MCF 10A (cell line): ENCODE measurements around the gene UROS. TPM values are rescaled to one million over a fixed set of nuclear protein-coding genes. Genes with fewer than 3 reads are reported as not detected.

Experiments
- BruUV-seq: library from RNA; stranded (reverse); fragments of 400-500 nt; replicated peaks from 2 replicates; lab custom pipeline; 2021; lab: Mats Ljungman, UMichigan
- CTCF ChIA-PET: fragments of 300-600 bp; sonication (Branson Sonifier 250); formaldehyde crosslinking; extraction: SDS; loops from one replicate; lab custom pipeline; 2021; ENCODE audit warnings: antibody characterized with exemption, inconsistent platforms; lab: Yijun Ruan, JAX
- POLR2A ChIA-PET: fragments of 300-600, 350-650 bp; sonication (Branson Sonifier 250); formaldehyde crosslinking; extraction: SDS; loops from one replicate; lab custom pipeline; 2020; ENCODE audit warnings: antibody characterized with exemption, inconsistent platforms; lab: Yijun Ruan, JAX
- DNase-seq: peaks from one replicate; pipeline ENCODE4 v3.0.0-alpha.2; 2018; ENCODE audit not compliant: unreplicated experiment
- H3K27ac Mint-ChIP-seq: one replicate; pipeline ENCODE4 v1.8.0; 2022; ENCODE audit warnings: mild to moderate bottlenecking, low read depth, mixed read lengths; ENCODE audit not compliant: unreplicated experiment
- H3K27me3 Mint-ChIP-seq: one replicate; pipeline ENCODE4 v1.8.0; 2022; ENCODE audit warnings: mixed read lengths; ENCODE audit not compliant: insufficient read depth, unreplicated experiment
- H3K36me3 Mint-ChIP-seq: one replicate; pipeline ENCODE4 v1.8.0; 2022; ENCODE audit warnings: mild to moderate bottlenecking, moderate library complexity, mixed read lengths; ENCODE audit not compliant: insufficient read depth, unreplicated experiment
- H3K4me1 Mint-ChIP-seq: one replicate; pipeline ENCODE4 v1.8.0; 2022; ENCODE audit warnings: mixed read lengths; ENCODE audit not compliant: insufficient read depth, unreplicated experiment
- H3K4me3 Mint-ChIP-seq: one replicate; pipeline ENCODE4 v1.8.0; 2022; ENCODE audit warnings: mild to moderate bottlenecking, moderate library complexity, mixed read lengths; ENCODE audit not compliant: unreplicated experiment
- H3K9me3 Mint-ChIP-seq: one replicate; pipeline ENCODE4 v1.8.0; 2022; ENCODE audit warnings: mixed read lengths; ENCODE audit not compliant: unreplicated experiment
- intact Hi-C: fragments of 100-400 bp; cut with micrococcal nuclease; formaldehyde crosslinking; loops from 2 replicates; pipeline ENCODE4 v1.14.1; 2022
- total RNA-seq: library from RNA; stranded (reverse); gene quantifications from 2 replicates; pipeline ENCODE4 v1.2.3, GENCODE V29; 2022
- TF ChIP-seq, protein P1 (sequence below): fragments of 200-600 bp; IDR thresholded peaks from one replicate; pipeline ENCODE4 v1.8.0; 2022; ENCODE audit warnings: antibody characterized with exemption, mild to moderate bottlenecking; ENCODE audit not compliant: unreplicated experiment

The UROS gene
- total RNA-seq, 1 experiment from 2014 or later = 64.4 TPM

GRCh38 chr10:125802739-125803138, 20.3 kb downstream of the UROS start:
- Mint-ChIP-seq H3K27ac (no peak overlapping the region), H3K4me1 (no peaks in the 10 kb centered on the region), H3K4me3 (no peak overlapping the region), H3K27me3 (no peaks in the 10 kb centered on the region), H3K36me3 (peaks cover 42% of the 10 kb centered on the region), H3K9me3 (no peaks in the 10 kb centered on the region)
- TF ChIP-seq, protein P1, sequence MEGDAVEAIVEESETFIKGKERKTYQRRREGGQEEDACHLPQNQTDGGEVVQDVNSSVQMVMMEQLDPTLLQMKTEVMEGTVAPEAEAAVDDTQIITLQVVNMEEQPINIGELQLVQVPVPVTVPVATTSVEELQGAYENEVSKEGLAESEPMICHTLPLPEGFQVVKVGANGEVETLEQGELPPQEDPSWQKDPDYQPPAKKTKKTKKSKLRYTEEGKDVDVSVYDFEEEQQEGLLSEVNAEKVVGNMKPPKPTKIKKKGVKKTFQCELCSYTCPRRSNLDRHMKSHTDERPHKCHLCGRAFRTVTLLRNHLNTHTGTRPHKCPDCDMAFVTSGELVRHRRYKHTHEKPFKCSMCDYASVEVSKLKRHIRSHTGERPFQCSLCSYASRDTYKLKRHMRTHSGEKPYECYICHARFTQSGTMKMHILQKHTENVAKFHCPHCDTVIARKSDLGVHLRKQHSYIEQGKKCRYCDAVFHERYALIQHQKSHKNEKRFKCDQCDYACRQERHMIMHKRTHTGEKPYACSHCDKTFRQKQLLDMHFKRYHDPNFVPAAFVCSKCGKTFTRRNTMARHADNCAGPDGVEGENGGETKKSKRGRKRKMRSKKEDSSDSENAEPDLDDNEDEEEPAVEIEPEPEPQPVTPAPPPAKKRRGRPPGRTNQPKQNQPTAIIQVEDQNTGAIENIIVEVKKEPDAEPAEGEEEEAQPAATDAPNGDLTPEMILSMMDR = no peak
- no peak for DNase-seq
- ChIA-PET CTCF (no interaction called here), POLR2A (no interaction called here)
- no TSS peak for BruUV-seq
- intact Hi-C loops = no loop called here

- H3K27ac Mint-ChIP-seq = no peak overlapping the region
- H3K36me3 Mint-ChIP-seq = peaks cover 37% of the 10 kb centered on the region
- intact Hi-C loops = no loop called here
- DNase-seq = no peak
- ChIA-PET CTCF (no interaction called here), POLR2A (interaction anchor here (1.0 kb wide), 1 partner anchor 18 kb away, joined by 3 read pairs; no protein-coding TSS in a partner anchor)
- no peaks in the 10 kb centered on the region for H3K27me3 Mint-ChIP-seq
- H3K9me3 Mint-ChIP-seq = no peaks in the 10 kb centered on the region
- BruUV-seq = no TSS peak
- TF ChIP-seq, protein P1 = no peak
- no peak overlapping the region for H3K4me3 Mint-ChIP-seq
- no peaks in the 10 kb centered on the region for H3K4me1 Mint-ChIP-seq
Measured at GRCh38 chr10:125802131-125802530, 20.9 kb downstream of the UROS start.

DNA sequence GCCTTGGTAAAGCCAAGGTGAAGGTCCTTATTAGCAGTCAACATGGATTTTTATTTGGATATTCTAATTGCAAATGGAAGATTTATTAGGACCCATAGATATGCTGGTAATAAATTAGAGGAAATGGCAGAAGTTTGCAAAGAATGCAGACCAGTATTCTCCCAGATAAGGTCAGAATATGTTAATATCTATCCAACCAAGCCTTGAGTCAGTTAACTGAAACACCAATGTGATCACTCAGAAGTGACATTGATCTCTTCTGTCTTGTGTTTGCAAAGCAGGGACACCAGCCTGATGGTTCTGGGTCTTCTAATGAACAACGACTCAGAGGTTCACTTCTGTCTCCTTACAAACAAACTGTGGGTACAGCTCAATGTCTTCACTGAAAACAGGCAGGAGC, 21.5 kb downstream of the UROS start:
- TF ChIP-seq, protein P1 = no peak
- DNase-seq = no peak
- CTCF ChIA-PET = no interaction called here
- POLR2A ChIA-PET = interaction anchor here (1.0 to 1.3 kb wide), 2 partner anchors 18 kb away, joined by 3 to 5 read pairs; no protein-coding TSS in a partner anchor
- Mint-ChIP-seq H3K27ac (no peak overlapping the region), H3K4me1 (no peaks in the 10 kb centered on the region), H3K4me3 (no peak overlapping the region), H3K36me3 (peaks cover 35% of the 10 kb centered on the region), H3K9me3 (no peaks in the 10 kb centered on the region), H3K27me3 (no peaks in the 10 kb centered on the region)
- intact Hi-C loops = no loop called here
- BruUV-seq = no TSS peak

- no TSS peak for BruUV-seq
- Mint-ChIP-seq H3K27ac (no peak overlapping the region), H3K9me3 (no peaks in the 10 kb centered on the region), H3K27me3 (no peaks in the 10 kb centered on the region), H3K36me3 (peaks cover 22% of the 10 kb centered on the region), H3K4me1 (no peaks in the 10 kb centered on the region), H3K4me3 (no peak overlapping the region)
- CTCF ChIA-PET = interaction anchor here (0.5 kb wide), 1 partner anchor 737 kb away, joined by 4 read pairs; no protein-coding TSS in a partner anchor
- POLR2A ChIA-PET = no interaction called here
- intact Hi-C loops = no loop called here
- no peak for DNase-seq
- TF ChIP-seq, protein P1 = no peak
Measured at GRCh38 chr10:125799451-125800182, 23.4 kb downstream of the UROS start.
